HG03066 (cell line): Measurements from ENCODE around the gene CHCHD6.

Experiments used
- ATAC-seq: cut with Tn5 transposase; IDR thresholded peaks from one replicate; pipeline ENCODE4 v1.9.1; 2021; ENCODE audit warnings: low read depth; ENCODE audit not compliant: unreplicated experiment

Gene CHCHD6

DNA sequence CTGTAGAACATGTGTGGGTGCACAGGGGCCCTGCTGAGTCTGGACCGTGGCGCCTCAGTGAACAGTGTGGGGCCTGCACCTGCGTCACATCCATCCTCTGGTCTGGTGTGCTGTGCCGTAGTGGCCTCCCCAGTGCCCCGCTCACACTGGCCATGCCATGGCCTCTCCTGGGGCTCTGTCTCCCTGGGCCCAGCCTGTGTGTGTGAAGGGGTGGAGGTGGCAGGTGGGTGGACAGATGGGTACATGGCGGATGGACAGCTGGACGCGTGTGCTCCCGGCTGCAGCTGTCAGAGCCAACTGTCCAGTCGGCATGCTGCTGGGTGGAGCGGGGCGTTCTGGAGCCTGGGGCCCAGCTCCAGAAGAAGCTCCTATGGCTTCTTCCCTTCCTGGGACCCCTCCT is 296.7 kb downstream of the CHCHD6 start:
- ATAC-seq: no peak

DNA sequence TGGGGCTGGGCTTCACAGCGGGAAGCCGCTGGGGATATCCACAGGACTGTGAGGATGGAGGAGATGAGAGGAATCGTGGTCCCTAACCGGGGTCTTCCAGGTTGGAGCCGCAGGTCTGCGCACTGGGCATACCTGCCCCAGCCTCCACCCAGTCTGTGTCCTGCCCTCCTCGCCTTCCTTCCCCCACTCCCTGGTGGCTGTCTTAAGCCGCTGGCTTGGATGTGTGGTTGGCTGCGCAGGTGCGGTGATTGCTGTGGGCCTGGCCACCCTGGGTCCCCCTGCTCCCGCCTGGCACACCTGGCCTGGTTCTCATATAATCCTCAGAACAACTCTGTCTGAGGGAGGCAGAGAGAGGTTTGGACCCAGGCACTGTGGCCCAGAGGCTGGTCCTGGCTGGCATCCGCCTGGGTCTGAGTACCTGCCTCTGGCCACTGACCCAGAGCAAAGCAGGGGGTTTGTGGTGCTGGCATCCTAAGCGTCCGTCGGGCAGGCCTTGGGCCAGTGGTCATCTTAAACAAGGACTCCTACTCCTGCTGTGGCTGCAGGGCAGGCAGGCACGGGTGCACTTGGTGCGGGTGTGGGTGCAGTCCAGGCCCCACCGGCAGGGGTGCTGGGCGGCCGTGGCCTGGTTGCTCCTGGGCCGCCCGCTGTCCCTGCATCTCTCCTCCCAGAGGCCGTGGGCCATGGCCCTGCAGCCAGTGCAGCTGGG is 297.6 kb downstream of the CHCHD6 start:
- ATAC-seq: no peak

DNA sequence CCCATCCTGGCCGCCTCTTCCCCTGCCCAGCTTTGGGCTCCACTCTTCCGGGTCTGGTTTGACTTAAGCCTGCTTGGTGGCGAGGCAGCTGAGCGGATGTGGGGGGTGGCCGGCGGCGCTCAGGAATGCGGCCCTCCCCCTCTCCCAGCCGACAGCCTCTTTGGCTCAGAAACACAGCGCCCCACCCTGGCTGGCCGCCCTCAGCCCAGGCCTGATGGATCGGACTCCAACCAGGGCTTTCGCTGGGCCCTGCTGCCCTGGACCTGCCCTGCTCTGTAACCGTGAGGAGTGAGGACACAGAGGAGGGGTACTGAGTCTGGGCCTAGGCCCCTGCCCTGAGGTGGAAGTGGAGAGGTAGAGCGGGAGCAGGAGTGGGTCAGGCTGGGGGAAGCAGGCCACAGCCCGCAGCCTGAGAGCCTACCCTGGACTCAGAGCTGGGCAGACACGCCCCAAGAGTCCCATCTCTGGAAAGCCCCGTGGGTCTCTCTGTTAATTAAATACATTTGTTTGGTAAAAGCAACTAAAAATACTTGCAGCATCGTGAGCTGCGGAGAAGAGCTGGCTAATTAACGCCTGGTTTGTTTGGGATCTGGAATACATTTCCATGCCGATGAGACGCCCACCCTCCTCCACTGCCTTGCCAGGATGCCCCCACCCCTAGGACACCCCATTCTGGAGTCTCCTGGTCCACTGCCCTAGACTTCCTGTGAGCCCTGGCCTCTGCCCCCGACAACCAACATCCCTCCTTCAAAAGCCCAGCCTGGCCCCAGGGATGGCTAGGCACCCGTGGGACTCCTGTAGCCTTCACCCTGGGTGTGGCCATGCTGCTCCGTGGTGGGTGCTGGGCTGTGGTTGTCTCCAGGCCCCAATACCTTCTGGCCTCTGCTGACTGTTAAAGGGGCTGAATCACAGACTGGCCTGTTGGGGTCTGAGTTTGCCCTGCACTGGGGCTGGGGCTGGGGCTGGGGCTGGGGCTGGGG is 298.4 kb downstream of the CHCHD6 start:
- no peak for ATAC-seq

DNA sequence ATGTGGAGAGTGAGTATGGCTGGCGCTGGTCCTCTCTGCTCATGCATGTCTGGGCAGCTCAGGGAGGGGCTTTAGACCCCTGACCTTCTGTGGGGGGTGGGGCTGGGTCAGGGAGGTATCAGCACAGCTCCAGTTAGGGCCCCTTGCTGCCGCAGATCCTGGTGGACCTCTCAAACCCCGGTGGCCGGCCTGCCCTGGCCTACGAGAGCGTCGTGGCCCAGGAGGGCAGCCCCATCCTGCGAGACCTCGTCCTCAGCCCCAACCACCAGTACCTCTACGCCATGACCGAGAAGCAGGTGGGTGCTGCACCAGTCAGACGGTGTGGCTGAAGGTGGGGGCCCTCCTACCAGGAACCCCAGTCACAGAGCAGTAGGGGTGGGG is 299.1 kb downstream of the CHCHD6 start:
- ATAC-seq: no peak

DNA sequence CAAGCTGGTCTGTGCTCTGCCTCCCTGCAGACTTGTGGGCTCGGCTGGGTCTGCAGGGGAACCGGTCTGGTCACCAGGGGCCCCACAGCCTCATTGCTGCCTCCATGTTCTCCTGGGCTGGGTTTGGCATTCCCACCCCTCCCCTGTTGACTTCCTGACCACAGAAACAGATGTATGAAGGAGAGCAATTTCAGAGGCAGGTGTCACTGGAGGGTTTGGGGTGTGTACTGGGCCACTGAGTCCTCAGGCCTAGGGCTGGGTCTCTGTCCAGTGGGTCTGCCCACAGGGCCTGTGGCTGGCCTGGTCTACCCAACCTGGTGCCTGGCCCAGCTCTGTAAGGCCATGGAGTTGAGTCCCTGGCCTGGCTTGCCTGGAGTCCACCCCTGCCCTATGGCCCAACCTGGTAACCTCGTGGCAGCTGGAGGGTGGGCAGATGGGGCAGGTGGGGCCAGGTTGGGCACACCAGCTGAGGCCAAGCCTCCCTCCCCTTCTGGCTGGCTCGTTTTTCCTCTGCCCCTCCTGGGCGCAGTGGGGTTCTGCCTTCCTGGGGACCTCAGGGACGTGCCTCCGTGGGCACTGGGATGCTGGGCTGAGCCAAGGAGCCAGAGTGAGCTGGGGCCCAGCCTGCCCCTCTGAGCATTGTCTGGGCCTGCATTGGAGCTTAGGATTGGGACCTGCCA is 299.7 kb downstream of the CHCHD6 start:
- ATAC-seq: no peak

DNA sequence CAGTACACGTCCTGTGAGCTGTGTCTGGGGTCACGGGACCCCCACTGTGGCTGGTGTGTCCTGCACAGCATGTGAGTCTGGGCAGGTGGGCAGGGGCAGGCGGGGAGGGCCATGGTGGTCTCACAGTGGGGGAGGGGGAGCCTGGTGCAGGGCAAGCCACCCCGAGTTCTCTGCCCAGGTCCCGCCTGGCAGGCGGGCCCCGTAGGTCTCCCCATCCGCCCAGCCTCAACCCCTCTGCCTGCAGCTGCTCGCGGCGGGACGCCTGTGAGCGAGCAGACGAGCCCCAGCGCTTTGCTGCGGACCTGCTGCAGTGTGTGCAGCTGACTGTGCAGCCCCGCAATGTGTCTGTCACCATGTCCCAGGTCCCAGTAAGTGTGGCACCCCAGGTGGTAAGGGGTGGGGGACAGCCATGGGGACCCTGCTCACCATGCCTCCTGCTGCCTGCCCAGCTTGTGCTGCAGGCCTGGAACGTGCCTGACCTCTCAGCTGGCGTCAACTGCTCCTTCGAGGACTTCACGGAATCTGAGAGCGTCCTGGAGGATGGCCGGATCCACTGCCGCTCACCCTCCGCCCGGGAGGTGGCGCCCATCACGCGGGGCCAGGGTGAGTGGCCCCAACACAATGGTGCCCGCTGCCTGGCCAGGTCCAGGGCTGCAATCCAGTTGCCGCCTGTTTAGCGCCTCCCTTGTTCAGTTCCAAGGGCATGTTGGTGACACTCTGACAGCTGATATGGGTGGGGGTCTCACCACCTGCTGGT is 300.8 kb downstream of the CHCHD6 start:
- ATAC-seq: no peak

DNA sequence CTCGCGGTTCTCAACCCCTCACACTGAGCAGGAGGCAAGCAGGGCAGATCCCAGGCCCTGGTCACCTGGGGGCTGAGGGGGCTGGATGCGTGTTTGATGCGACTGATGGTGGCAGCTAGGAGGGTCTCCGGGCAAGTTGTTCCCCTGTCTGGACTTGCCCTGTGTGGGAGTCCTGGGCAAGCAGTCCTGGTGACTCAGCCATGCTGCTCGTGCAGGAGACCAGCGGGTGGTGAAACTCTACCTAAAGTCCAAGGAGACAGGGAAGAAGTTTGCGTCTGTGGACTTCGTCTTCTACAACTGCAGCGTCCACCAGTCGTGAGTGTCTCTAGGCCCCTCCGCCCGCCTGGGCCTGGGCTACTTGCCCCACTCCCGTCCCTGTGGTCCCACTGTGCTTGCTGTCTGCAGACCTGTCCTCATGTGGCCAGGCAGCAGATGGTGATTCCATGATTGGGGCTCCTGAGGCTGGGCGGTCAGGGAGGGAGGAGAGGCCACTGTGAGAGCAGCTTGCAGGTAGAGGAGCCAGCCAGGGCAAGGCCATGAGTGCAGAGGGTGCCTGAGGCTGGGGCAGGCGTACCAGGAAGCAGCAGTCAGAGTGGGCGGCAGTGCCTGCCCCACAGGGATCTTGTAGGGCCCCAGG is 301.9 kb downstream of the CHCHD6 start:
- ATAC-seq: no peak

DNA sequence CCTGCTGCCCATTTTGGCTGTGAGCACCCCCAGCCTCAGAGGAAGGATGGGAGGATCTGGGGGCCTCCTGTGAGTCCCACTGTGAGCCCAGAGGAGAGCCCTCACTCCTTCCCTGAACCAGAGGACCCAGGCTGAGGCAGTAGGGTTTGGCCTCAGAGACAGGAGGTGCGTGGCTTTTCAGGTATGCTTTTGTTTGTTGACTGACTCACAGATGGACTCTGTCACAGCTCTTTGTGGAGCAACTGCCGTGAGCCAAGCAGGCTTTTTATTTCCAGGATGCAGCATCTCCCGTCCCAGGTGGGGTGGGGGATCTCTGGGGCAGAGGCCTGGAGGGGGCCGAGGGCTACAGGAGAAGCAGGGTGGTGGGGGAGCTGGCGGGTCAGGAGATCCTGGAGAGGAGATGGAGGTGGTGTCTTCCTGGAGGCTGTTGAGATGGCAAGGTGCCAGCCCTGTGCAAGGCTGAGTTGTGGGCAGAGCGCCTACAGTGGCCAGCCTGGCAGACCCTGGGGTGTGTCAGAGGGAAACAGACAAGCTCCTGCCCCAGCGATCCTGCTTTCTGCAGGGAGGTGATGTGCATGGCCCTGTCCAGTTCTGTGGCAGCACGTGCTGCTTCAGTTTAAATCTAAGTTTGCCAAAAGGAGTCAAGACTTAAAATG is 302.9 kb downstream of the CHCHD6 start:
- ATAC-seq: no peak

DNA sequence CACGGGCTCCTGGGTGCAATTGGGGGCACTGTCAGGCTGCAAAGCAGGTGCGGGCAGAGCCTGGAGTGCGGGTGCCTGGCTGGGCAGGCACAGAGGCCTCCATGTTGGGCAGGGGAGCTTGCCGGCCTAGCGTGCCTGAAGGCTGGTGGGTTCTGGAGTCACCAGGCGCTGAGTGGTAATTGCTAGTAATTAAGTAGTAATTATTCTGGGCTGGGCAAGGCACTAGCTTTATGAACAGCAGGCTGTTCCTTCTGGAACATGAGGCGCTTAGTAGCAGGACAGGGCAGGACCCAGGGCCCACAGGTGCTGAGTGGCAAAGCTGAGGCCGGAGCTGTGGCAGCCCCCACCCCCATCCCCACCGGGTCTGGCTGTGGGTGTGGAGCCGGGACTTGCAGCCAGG is 304.2 kb downstream of the CHCHD6 start:
- ATAC-seq: no peak

DNA sequence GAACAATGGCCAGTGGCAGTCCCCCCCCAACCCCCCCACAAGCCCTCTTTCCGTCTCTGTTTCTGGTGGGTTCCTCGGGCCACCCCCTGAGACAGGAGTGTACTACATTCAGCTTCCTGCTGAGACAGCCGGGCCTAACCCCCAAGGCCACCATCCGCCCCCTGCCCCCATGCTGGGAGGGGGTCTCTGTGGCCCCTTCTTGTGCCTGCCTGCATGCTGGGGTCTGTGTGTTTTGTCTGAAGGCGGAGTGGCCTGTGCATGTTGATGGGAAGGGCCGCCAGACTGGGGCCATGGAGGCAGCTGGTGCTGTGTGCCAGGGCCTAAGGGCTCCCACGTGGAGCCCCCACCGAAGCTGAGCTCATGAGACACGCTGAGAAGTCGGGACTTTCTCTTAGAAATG is 305.5 kb downstream of the CHCHD6 start:
- no peak for ATAC-seq
